AG10803 (cell line): ENCODE results near the gene DNAJC7.

ENCODE experiments used
- DNase-seq: peaks from one replicate; pipeline ENCODE4 v3.0.0; 2010; ENCODE audit warnings: low read depth
- H3K4me3 ChIP-seq: 2 replicates; pipeline ENCODE4 v1.5.1; 2011; ENCODE audit warnings: mild to moderate bottlenecking, low read length, control low read depth
- TF ChIP-seq, protein P1 (sequence below): conservative IDR thresholded peaks from 2 replicates; pipeline ENCODE4 v1.5.1; 2011; ENCODE audit warnings: mild to moderate bottlenecking, low read length, control low read depth, inconsistent platforms

Gene DNAJC7

DNA sequence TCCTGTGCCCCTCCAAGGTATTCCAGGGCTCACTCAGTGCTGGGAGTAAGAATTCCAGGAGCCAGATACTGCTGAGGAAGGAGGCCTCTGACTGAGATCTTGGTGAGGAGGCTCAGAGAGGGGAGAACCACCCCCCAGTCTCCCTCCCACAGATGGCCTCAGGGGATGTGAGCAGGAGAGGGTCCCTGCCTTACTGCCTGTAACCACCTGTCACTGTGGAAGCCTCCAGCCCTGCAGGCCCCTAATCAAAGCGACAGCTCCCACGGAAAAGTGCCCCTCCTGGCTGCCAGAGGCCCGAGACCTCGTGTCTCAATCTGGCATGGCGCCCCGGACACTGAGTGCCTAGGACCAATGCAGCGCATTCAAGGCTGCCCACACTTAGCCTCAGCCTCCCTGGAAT, 40.8 kb upstream of the DNAJC7 start:
- TF ChIP-seq, protein P1, sequence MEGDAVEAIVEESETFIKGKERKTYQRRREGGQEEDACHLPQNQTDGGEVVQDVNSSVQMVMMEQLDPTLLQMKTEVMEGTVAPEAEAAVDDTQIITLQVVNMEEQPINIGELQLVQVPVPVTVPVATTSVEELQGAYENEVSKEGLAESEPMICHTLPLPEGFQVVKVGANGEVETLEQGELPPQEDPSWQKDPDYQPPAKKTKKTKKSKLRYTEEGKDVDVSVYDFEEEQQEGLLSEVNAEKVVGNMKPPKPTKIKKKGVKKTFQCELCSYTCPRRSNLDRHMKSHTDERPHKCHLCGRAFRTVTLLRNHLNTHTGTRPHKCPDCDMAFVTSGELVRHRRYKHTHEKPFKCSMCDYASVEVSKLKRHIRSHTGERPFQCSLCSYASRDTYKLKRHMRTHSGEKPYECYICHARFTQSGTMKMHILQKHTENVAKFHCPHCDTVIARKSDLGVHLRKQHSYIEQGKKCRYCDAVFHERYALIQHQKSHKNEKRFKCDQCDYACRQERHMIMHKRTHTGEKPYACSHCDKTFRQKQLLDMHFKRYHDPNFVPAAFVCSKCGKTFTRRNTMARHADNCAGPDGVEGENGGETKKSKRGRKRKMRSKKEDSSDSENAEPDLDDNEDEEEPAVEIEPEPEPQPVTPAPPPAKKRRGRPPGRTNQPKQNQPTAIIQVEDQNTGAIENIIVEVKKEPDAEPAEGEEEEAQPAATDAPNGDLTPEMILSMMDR = no peak
- H3K4me3 ChIP-seq = no peak overlapping the region
- DNase-seq = no peak

DNA sequence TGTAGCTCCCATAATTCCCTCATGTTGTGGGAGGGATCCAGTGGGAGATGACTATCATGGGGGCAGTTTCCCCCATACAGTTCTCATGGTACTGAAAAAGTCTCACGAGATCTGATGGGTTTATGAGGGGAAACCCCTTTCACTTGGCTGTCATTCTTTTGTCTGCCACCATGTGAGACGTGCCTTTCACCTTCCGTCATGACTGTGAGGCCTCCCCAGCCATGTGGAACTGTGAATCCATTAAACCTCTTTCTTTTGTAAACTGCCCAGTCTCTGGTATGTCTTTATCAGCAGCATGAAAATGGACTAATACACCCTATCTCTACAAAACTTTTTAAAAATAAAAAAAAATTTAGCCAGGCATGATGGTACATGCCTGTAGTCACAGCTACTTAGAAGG, 39.4 kb upstream of the DNAJC7 start:
- DNase-seq = no peak
- no peak overlapping the region for H3K4me3 ChIP-seq
- TF ChIP-seq, protein P1 = no peak

DNA sequence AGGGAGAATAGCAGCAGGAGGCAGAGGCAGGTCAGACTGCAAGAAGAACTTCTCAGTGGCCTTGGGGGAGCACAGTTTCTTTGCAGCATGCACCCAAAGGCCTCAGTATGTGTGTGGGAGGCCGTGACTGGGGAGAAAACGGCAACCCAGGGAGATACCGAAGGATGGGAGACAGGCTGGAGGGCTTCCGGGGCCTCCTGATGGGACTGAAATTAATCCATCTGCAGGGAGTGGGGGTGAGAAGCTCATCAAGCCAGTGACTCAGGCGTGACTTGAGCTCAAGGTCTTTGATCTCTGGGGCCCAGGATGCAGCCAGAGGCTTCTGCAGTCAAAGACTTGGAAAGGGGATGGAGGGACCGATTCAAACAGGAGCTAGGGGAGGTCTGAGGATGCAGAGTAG, 38.3 kb upstream of the DNAJC7 start:
- TF ChIP-seq, protein P1 = no peak
- DNase-seq = no peak

DNA sequence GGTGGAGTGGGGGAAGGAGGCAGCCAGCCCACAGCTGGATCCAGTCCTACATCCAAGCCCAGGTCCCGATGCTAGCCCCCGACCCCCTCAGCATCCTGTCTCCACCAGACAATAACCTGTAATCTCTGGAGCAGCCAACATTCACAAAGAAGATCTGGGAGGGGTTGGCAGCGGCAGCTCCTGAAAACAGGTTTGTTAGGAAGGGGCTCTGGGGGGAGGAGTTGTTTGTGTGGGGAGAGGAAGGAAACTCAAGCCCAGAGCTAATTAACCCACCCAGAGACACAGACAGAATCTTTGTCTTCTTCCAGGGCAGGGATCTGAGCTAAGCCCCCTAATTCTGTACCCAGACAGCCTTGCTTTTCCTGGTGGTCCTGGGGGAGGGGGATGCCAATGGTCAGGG, 37.8 kb upstream of the DNAJC7 start:
- no peak overlapping the region for H3K4me3 ChIP-seq
- DNase-seq = no peak
- TF ChIP-seq, protein P1 = no peak

More for the DNA sequence above, 38.3 kb upstream of the DNAJC7 start:
- H3K4me3 ChIP-seq = no peak overlapping the region

DNA sequence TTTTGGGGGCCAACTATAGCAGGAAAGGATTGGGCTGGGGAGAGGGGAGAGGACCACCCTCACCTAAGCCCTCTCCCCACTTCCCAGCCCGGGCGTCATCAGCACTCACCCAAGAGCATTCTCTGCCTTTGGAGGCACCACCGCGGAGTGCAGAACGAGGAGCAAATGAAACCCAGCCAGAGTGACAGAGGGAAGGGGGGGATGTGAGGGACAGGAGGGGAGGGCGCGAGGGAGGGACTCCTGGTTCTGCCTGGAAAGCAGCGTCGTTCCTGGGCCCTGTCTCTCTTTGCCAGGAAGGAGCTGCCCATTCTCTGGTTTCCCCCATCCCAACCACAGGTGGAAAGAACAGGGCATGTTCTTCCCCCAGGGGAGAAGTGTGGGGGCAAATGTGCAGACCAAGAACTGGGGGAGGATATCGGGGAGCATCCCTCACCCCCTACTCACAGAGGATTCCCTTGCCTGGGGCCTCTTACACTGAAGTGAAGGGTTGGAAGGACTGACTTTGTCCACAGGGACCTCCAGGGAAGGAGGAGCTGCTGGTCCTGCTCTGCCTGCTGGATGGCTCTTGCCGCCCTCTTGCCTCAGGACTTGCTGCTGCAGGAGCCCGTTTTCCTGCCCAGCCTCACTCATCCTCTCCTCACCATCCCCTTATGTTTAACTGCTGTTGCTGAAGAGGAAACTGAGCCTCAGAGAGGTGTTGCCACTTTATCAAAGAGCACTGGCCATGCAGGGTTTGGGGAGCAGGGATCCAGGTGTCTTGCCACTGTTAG, 36.7 kb upstream of the DNAJC7 start:
- H3K4me3 ChIP-seq = no peak overlapping the region
- TF ChIP-seq, protein P1 = no peak
- DNase-seq = no peak

DNA sequence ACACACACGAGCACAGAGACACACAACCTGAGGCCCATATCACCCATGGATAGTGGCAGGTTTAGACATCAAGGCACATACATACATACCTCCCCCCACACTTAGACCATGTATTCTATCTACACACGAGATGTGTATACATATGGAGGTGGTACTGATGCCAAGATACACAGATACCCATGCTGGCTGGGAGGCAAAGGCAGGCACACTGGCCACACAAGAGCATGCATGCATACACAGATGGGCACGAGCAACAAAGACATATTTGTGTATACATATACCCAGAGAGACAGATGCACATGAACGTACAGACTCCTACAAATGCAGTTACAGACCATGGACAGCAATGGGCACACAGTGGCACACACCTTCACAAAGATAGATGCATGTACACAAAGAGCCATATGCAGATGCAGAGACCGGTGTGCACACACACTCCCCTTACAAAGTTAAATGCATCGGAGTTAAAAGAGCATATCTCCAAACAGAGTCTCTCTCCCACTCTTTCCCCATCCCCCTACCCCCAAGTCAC, 35.2 kb upstream of the DNAJC7 start:
- H3K4me3 ChIP-seq = no peak overlapping the region
- DNase-seq = no peak
- TF ChIP-seq, protein P1 = no peak

DNA sequence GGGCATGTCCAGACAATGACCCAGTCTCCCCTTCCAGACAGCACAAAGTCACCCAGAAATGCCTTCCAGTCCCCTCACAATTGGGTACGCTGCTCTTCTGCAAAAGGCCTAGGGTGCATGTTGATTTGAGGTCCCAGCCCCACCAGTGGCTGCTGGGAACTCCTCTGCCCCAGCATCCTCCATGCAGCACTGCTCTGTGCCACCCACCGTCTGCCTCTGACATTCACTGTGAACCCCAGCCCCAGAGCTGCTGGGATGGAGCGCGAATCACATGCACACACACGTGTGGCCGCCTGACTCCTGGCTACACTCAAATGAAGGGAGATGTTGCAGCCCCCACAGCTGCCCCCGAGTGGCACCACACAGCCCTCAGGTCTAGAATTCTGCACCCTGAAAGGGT, 34.4 kb upstream of the DNAJC7 start:
- TF ChIP-seq, protein P1 = no peak
- no peak for DNase-seq
- no peak overlapping the region for H3K4me3 ChIP-seq
